Aorta (tissue), 5 donors: Measurements from ENCODE around the gene GSK3A. TPM values are rescaled to one million over a fixed set of nuclear protein-coding genes. Genes with fewer than 3 reads are reported as not detected.
A peak's percentile ranks its signal among the peaks of the same experiment; 100 is the strongest.

Experiments used
- ATAC-seq: fragments of 200-7000 bp; cut with Tn5 transposase; one replicate; pipeline ENCODE4 v1.9.1; 2022; ENCODE audit warnings: moderate library complexity; ENCODE audit not compliant: low FRiP score
- DNase-seq, 2 donors: peaks; one replicate each; pipeline ENCODE4 v3.0.0-alpha.2; 2020
- H3K27ac ChIP-seq, 2 donors: one replicate each; pipeline ENCODE4 v1.5.1; 2013; ENCODE audit warnings: low read length in 2 of 2, mild to moderate bottlenecking in 2 of 2, moderate library complexity in 2 of 2, control low read depth in 1 of 2, inconsistent platforms in 1 of 2, low read depth in 1 of 2
- H3K27me3 ChIP-seq, 2 donors: one replicate each; pipeline ENCODE4 v1.6.1; 2013; ENCODE audit warnings: control low read depth in 1 of 2, low read length in 1 of 2, mild to moderate bottlenecking in 1 of 2, moderate library complexity in 1 of 2; ENCODE audit not compliant: insufficient read depth in 2 of 2, control insufficient read depth in 1 of 2
- H3K36me3 ChIP-seq, 2 donors: one replicate each; pipeline ENCODE4 v1.6.1; 2013; ENCODE audit warnings: control low read depth in 1 of 2, low read length in 1 of 2, mild to moderate bottlenecking in 1 of 2; ENCODE audit not compliant: insufficient read depth in 2 of 2, control insufficient read depth in 1 of 2
- H3K4me1 ChIP-seq, 2 donors: one replicate each; pipeline ENCODE4 v1.6.1; 2013; ENCODE audit warnings: low read length in 2 of 2, control low read depth in 1 of 2, mild to moderate bottlenecking in 1 of 2, moderate library complexity in 1 of 2; ENCODE audit not compliant: insufficient read depth in 2 of 2, control insufficient read depth in 1 of 2
- H3K4me3 ChIP-seq, 2 donors: one replicate each; pipeline ENCODE4 v1.5.1; 2013; ENCODE audit warnings: low read length in 2 of 2, control low read depth in 1 of 2, mild to moderate bottlenecking in 1 of 2
- H3K9me3 ChIP-seq: one replicate; pipeline ENCODE4 v1.6.1; 2013; ENCODE audit warnings: mild to moderate bottlenecking, low read length; ENCODE audit not compliant: control insufficient read depth
- WGBS, 2 donors: extraction: QIAGEN DNeasy Blood & Tissue Kit; methylation state at CpG; one replicate each; pipeline ENCODE4 v1.1.7; 2013; 5-methylcytosine and 5-hydroxymethylcytosine counted together
- intact Hi-C, 2 donors: fragments of 100-400 bp; cut with DNase I; formaldehyde crosslinking; loops; one replicate each; pipeline versions ENCODE4 v1.14.2 to v1.15.0; 2022
- polyA plus RNA-seq, 2 donors: library from polyadenylated mRNA; stranded (reverse); fragments of 200-250 nt; gene quantifications; one replicate each; pipeline ENCODE4 v1.2.3, GENCODE V29; 2013
- total RNA-seq, 2 donors: library from RNA; stranded (reverse); fragmentation: NEBNext Ultra II Directional; extraction: Animal tissue kit (Norgen Biotek cat#: 25700); gene quantifications; one replicate each; pipeline ENCODE4 v1.2.1, GENCODE V29; 2021
- donor health status: healthy with polysubstance abuse.
- donor health status: Bipolar disorder and iron deficiency.
- donor health status: DM: no; HTN: no; CAD: no.
- donor health status: DM: no; HTN: no; CAD: no.
- donor health status: DM: yes; HTN: yes; CAD: no.

Gene GSK3A
- total and polyA plus RNA-seq, 4 donors = 28.8 to 40.7 (median 35.2) TPM

DNA sequence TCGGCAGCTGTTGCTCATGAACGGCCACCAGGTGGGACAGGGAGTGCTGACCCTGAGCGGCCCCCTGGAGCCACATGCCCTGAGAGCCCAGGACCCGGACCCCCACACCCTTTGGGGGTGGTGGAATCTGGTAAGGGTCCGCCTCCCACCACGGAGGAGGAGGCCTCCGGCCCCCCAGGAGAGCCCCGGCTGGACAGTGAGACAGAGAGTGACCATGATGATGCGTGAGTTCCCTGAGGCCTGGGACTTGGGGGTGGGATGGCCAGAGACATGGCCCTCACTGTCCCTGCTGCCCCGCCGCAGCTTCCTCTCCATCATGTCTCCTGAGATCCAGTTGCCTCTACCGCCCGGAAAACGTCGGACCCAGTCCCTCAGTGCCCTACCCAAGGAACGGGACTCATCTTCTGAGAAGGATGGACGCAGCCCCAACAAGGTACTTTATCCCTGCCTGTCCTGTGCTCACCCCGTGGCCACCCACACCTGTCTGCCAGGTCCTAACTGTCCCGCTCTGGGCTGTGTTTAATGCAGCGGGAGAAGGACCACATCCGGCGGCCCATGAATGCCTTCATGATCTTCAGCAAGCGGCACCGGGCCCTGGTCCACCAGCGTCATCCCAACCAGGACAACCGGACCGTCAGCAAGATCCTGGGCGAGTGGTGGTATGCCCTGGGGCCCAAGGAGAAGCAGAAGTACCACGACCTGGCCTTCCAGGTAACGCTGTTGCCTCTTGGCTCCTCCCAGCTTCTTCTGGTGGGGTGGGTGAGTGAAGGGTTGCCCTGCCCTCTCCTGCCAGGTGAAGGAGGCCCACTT, 44.8 kb upstream of the GSK3A start:
- intact Hi-C loops = no loop called here
- H3K4me3 ChIP-seq = no peak overlapping the region
- no peak for ATAC-seq

DNA sequence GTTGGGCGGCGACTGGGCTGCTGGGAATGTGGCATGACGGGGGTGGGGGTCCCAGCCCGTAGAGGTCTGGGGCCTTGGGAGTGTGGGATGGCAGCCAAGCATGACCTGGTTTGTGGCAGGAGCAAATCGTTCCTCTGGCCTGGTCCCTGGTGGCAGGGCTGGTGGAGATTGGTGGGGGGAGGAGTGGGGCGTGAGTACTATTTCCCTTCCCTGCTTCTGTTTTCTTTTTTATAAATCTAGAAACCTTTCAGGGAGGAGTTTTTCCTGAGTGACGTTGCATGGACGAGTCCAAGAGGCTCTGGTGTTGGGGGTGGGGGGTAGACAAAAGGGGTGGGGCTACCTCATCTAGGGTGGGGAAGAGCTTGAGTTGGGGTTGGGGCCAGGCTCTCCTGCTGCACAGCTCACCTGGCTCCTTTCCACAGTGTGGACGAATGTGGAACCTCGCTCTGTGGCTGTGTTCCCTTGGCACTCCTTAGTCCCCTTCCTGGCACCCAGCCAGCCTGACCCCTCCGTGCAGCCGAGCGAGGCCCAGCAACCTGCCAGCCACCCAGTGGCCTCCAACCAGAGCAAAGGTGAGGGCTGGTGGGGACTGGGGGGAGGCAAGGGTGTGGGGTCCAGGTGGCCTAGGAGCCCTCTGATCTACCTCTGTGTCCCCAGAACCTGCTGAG, 44.1 kb upstream of the GSK3A start:
- Histone ChIP-seq H3K4me3 (no peak overlapping the region), H3K27me3 (no peaks in the 10 kb centered on the region), H3K9me3 (no peaks in the 10 kb centered on the region), H3K27ac (no peak overlapping the region), H3K4me1 (peaks cover 0 to 3% of the 10 kb centered on the region in 2 donors), H3K36me3 (peaks cover 0 to 12% of the 10 kb centered on the region in 2 donors)
- intact Hi-C loops = no loop called here
- ATAC-seq = no peak
- peak; percentile 69 to 88 for DNase-seq
- 9 to 17% methylated on average over 13 of the region's 13 CpGs for WGBS, 2 donors

More for the DNA sequence above, 44.8 kb upstream of the GSK3A start:
- H3K27me3 ChIP-seq = no peaks in the 10 kb centered on the region
- 85 to 89% methylated on average over 26 to 30 of the region's 30 CpGs for WGBS, 2 donors
- peaks cover 0 to 3% of the 10 kb centered on the region in 2 donors for H3K4me1 ChIP-seq
- peaks cover 0 to 12% of the 10 kb centered on the region in 2 donors for H3K36me3 ChIP-seq
- H3K9me3 ChIP-seq = no peaks in the 10 kb centered on the region
- peak in 1 of 2 donors; percentile 47 for DNase-seq
- no peak overlapping the region for H3K27ac ChIP-seq

GRCh38 chr19:42285988-42286348, 43.6 kb upstream of the GSK3A start:
- H3K9me3 ChIP-seq = no peaks in the 10 kb centered on the region

DNA sequence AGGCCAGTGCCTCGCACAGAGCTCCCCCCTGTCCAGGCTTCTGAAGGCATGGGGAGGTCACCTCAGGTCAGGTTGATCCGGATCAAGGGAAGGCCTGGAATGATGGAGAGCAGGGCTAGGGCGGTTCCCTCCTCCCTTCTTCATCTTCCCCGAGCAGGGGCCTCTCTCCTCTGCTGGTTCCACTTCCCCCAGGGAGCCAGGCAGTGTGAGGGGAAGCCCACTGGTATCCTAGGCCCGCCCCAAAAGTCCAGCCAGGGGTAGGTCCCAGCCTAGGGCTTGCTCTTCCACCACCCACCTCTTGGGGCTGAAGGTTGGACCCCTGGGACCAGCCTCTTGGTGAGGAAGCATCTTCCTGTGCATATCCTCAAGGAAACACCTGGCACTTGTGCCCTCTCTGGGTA, 43.1 kb upstream of the GSK3A start:
- Histone ChIP-seq H3K36me3 (peaks cover 0 to 8% of the 10 kb centered on the region in 2 donors), H3K27ac (no peak overlapping the region), H3K4me1 (peaks cover 0 to 3% of the 10 kb centered on the region in 2 donors), H3K9me3 (no peaks in the 10 kb centered on the region), H3K4me3 (no peak overlapping the region), H3K27me3 (no peaks in the 10 kb centered on the region)
- intact Hi-C loops = no loop called here
- ATAC-seq = no peak
- 19 to 21% methylated on average over 5 of the region's 5 CpGs for WGBS, 2 donors
- DNase-seq = no peak

More at GRCh38 chr19:42285988-42286348, 43.6 kb upstream of the GSK3A start:
- H3K36me3 ChIP-seq = peaks cover 0 to 10% of the 10 kb centered on the region in 2 donors
- no peak overlapping the region for H3K27ac ChIP-seq
- intact Hi-C loops = no loop called here
- H3K4me3 ChIP-seq = no peak overlapping the region
- H3K27me3 ChIP-seq = no peaks in the 10 kb centered on the region
- H3K4me1 ChIP-seq = peaks cover 0 to 3% of the 10 kb centered on the region in 2 donors
- 8 to 18% methylated on average over 6 of the region's 6 CpGs for WGBS, 2 donors
- DNase-seq (no peak), ATAC-seq (no peak)

DNA sequence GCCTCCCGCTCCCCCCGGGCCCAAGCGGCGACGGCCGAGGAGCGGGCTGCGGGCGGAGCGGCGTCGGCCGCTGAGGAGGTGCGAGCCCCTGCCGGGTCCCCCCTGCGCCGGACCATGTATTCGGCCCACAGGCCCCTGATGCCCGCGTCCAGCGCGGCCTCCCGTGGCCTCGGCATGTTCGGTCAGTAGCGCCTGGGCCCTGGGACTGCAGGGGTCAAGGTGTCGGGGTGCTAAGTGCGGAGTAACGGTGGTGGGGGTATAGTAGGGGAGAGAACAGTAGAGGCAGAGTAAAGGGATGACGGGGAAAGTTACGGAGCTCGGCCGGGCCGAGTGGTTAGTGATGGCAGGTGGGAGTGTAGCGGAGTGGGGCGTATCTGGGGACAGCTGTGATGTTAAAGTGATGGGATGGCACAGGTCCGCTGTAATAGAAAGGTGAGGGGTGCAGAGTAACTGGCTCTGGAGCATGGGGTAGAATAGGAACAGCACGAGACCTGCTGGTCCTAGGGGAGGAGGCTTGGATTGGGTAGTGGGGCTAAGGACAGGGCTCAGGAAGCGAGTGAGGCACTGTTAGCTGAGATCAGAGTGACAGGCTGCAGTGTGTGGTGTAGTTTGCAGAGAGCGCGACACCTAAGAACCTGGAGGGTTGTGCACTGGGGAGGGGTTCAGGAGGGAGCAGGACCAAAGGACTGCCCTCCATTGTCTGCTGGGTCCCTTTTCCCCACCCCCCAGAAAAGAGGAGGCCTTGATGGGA, 42.4 kb upstream of the GSK3A start:
- Histone ChIP-seq H3K4me1 (peaks cover 0 to 3% of the 10 kb centered on the region in 2 donors), H3K4me3 (peak overlapping the region; percentile 24 to 45), H3K9me3 (no peaks in the 10 kb centered on the region), H3K27ac (peak overlapping the region in 1 of 2 donors; percentile 3), H3K27me3 (no peaks in the 10 kb centered on the region), H3K36me3 (peaks cover 0 to 4% of the 10 kb centered on the region in 2 donors)
- ATAC-seq (no peak), DNase-seq (peak in 1 of 2 donors; percentile 81)
- intact Hi-C loops = no loop called here
- 2 to 3% methylated on average over 25 to 41 of the region's 41 CpGs for WGBS, 2 donors

- Histone ChIP-seq H3K27me3 (no peaks in the 10 kb centered on the region), H3K27ac (peak overlapping the region; percentile 28 to 46), H3K9me3 (no peaks in the 10 kb centered on the region), H3K4me3 (peak overlapping the region; percentile 24 to 72), H3K36me3 (peaks cover 0 to 3% of the 10 kb centered on the region in 2 donors), H3K4me1 (peaks cover 0 to 3% of the 10 kb centered on the region in 2 donors)
- intact Hi-C loops = no loop called here
- no peak for ATAC-seq
- WGBS, 2 donors = 1% methylated on average over 26 to 76 of the region's 76 CpGs
- peak; percentile 90 to 92 for DNase-seq
Measured at GRCh38 chr19:42284066-42284501, 41.7 kb upstream of the GSK3A start.

- Histone ChIP-seq H3K4me3 (peak overlapping the region; percentile 34 to 72), H3K36me3 (peaks cover 0 to 3% of the 10 kb centered on the region in 2 donors), H3K9me3 (no peaks in the 10 kb centered on the region), H3K27me3 (no peaks in the 10 kb centered on the region), H3K4me1 (peaks cover 0 to 3% of the 10 kb centered on the region in 2 donors), H3K27ac (peak overlapping the region; percentile 28 to 68)
- intact Hi-C loops = loop anchor here in 1 of 2 donors (2.0 kb wide), 1 partner anchor 29 kb away; the partner anchor contains the start of gene ERF
- ATAC-seq (peak; percentile 74), DNase-seq (peak; percentile 97 to 98)
- 2 to 3% methylated on average over 35 to 73 of the region's 74 CpGs for WGBS, 2 donors
Measured at GRCh38 chr19:42283188-42284065, 41.0 kb upstream of the GSK3A start.
